Stomach (tissue), 9 donors: Measurements from ENCODE around the gene TH. TPM values are rescaled to one million over a fixed set of nuclear protein-coding genes. Genes with fewer than 3 reads are reported as not detected.

Experiments
- DNase-seq, 2 donors: peaks; one replicate each; pipeline versions ENCODE4 v3.0.0 to v3.0.0-alpha.2; 2013 to 2019
- H3K27ac ChIP-seq, 5 donors: fragments of 200-600 bp in 4 of 5; sonication (generic) in 4 of 5; one replicate each; pipeline ENCODE4 v1.5.1; 2013 to 2019; ENCODE audit warnings: mild to moderate bottlenecking in 1 of 5, moderate library complexity in 1 of 5
- H3K27me3 ChIP-seq, 3 donors: fragments of 200-600 bp; sonication (generic); one replicate each; pipeline ENCODE4 v1.5.1; 2017 to 2019; ENCODE audit warnings: mixed run types in 1 of 3
- H3K36me3 ChIP-seq, 4 donors: fragments of 200-600 bp; sonication (generic); 1 replicate in 3 of 4; 2 replicates in 1 of 4; pipeline ENCODE4 v1.5.1; 2016 to 2019
- H3K4me1 ChIP-seq, 4 donors: fragments of 200-600 bp; sonication (generic); one replicate each; pipeline ENCODE4 v1.5.1; 2016 to 2019
- H3K4me3 ChIP-seq, 4 donors: fragments of 200-600 bp; sonication (generic) in 3 of 4; one replicate each; pipeline ENCODE4 v1.5.1; 2016 to 2019; ENCODE audit warnings: mild to moderate bottlenecking in 1 of 4
- H3K9me3 ChIP-seq, 4 donors: fragments of 200-600 bp; sonication (generic); one replicate each; pipeline ENCODE4 v1.5.1; 2016 to 2019
- CTCF ChIP-seq, 7 experiments: fragments of 450-650 bp in 4 of 7; fragments of 200-600 bp in 3 of 7; sonication (generic) in 3 of 7; IDR thresholded peaks; one replicate each; pipeline ENCODE4 v1.5.1; 2016 to 2019; ENCODE audit warnings: antibody characterized with exemption in 7 of 7, control low read depth in 2 of 7, mild to moderate bottlenecking in 1 of 7
- EP300 ChIP-seq: sonication (generic); formaldehyde crosslinking; IDR thresholded peaks from one replicate; pipeline ENCODE4 v1.6.1; 2017; ENCODE audit warnings: antibody characterized with exemption
- POLR2A ChIP-seq, 4 donors: fragments of 450-650 bp; IDR thresholded peaks; one replicate each; pipeline ENCODE4 v1.6.1; 2016; ENCODE audit warnings: antibody characterized with exemption in 4 of 4, control low read depth in 2 of 4, mild to moderate bottlenecking in 1 of 4, moderate library complexity in 1 of 4
- POLR2AphosphoS5 ChIP-seq, 3 donors: sonication (generic); formaldehyde crosslinking; IDR thresholded peaks; one replicate each; pipeline ENCODE4 v1.6.1; 2016; ENCODE audit warnings: antibody characterized with exemption in 3 of 3
- WGBS, 5 donors: extraction: QIAGEN DNeasy Blood & Tissue Kit in 3 of 5; methylation state at CpG; one replicate each; pipeline versions ENCODE4 v1.1.5 to v1.1.7; 2013 to 2018; 5-methylcytosine and 5-hydroxymethylcytosine counted together
- intact Hi-C: fragments of 100-400 bp; cut with DNase I; formaldehyde crosslinking; loops from one replicate; pipeline ENCODE4 v1.15.1; 2023; ENCODE audit warnings: low total_unique reads
- polyA plus RNA-seq, 3 donors: library from polyadenylated mRNA; stranded (reverse); fragments of 200-250 nt; gene quantifications; one replicate each; pipeline ENCODE4 v1.2.3, GENCODE V29; 2013
- total RNA-seq, 5 donors: library from RNA; depleted of rRNA; stranded (reverse); fragments of >200 nt; gene quantifications; one replicate each; pipeline versions ENCODE4 v1.1.0 to v1.2.3, GENCODE V29; 2014 to 2016
- donor health status: healthy with polysubstance abuse.
- donor health status: Bipolar disorder and iron deficiency.
- donor health status: healthy.

TH gene
- total and polyA plus RNA-seq, 8 donors, result 0.13 to 1.7 TPM; not detected in 6

GRCh38 chr11:2151500-2152257, 19.9 kb downstream of the TH start:
- no peak overlapping the region for H3K4me3 ChIP-seq
- peak; percentile 87 to 93 for DNase-seq
- TF ChIP-seq CTCF (IDR thresholded peaks at IDR 0.05) (peak in 6 of 7 experiments; percentile 76 to 96 (median 82)), EP300 (no peak), POLR2A (IDR thresholded peaks at IDR 0.05) (no peak), POLR2AphosphoS5 (IDR thresholded peaks at IDR 0.05) (no peak)
- H3K27me3 ChIP-seq, result peaks cover 0 to 66% (median 37%) of the 10 kb centered on the region in 3 donors
- WGBS, 5 donors, result 0 to 3% (median 2%) methylated on average over 18 to 22 of the region's 22 CpGs
- intact Hi-C loops, result loop anchor here (5.0 to 10.0 kb wide), 2 partner anchors 319 to 497 kb away; partner anchors contain the start of gene SYT8
- H3K9me3 ChIP-seq, result no peaks in the 10 kb centered on the region
- H3K27ac ChIP-seq, result peak overlapping the region in 1 of 5 donors; percentile 16
- no peaks in the 10 kb centered on the region for H3K36me3 ChIP-seq
- peaks cover 4 to 8% (median 7%) of the 10 kb centered on the region in 4 donors for H3K4me1 ChIP-seq

GRCh38 chr11:2149864-2150847, 21.5 kb downstream of the TH start:
- intact Hi-C loops, result loop anchor here (5.0 to 10.0 kb wide), 2 partner anchors 318 to 495 kb away; partner anchors contain the start of gene SYT8
- 19 to 30% (median 23%) methylated on average over 11 of the region's 11 CpGs for WGBS, 5 donors
- no peaks in the 10 kb centered on the region for H3K9me3 ChIP-seq
- DNase-seq, result peak in 1 of 2 donors; percentile 81
- no peak overlapping the region for H3K27ac ChIP-seq
- no peaks in the 10 kb centered on the region for H3K36me3 ChIP-seq
- peaks cover 4 to 8% (median 7%) of the 10 kb centered on the region in 4 donors for H3K4me1 ChIP-seq
- TF ChIP-seq CTCF (IDR thresholded peaks at IDR 0.05) (peak in 5 of 7 experiments; percentile 10 to 55 (median 19)), POLR2A (IDR thresholded peaks at IDR 0.05) (no peak)
- H3K4me3 ChIP-seq, result no peak overlapping the region
- peaks cover 9 to 66% (median 52%) of the 10 kb centered on the region in 3 donors for H3K27me3 ChIP-seq

GRCh38 chr11:2149460-2149859, 22.2 kb downstream of the TH start:
- intact Hi-C loops, result no loop called here
- TF ChIP-seq EP300 (no peak), CTCF (IDR thresholded peaks at IDR 0.05) (no peak), POLR2AphosphoS5 (IDR thresholded peaks at IDR 0.05) (no peak), POLR2A (IDR thresholded peaks at IDR 0.05) (no peak)
- Histone ChIP-seq H3K9me3 (no peaks in the 10 kb centered on the region), H3K27me3 (peaks cover 10 to 70% (median 59%) of the 10 kb centered on the region in 3 donors), H3K4me1 (peaks cover 4 to 10% (median 9%) of the 10 kb centered on the region in 4 donors), H3K4me3 (no peak overlapping the region), H3K27ac (no peak overlapping the region), H3K36me3 (no peaks in the 10 kb centered on the region)
- 23 to 44% (median 36%) methylated on average over 8 of the region's 8 CpGs for WGBS, 5 donors
- no peak for DNase-seq

- Histone ChIP-seq H3K27me3 (peaks cover 12 to 79% (median 68%) of the 10 kb centered on the region in 3 donors), H3K4me1 (peaks cover 10 to 19% (median 18%) of the 10 kb centered on the region in 4 donors), H3K36me3 (no peaks in the 10 kb centered on the region), H3K4me3 (no peak overlapping the region), H3K27ac (no peak overlapping the region), H3K9me3 (no peaks in the 10 kb centered on the region)
- TF ChIP-seq CTCF (IDR thresholded peaks at IDR 0.05) (no peak), EP300 (no peak), POLR2A (IDR thresholded peaks at IDR 0.05) (no peak), POLR2AphosphoS5 (IDR thresholded peaks at IDR 0.05) (no peak)
- 54 to 66% (median 59%) methylated on average over 5 of the region's 5 CpGs for WGBS, 5 donors
- no peak for DNase-seq
- intact Hi-C loops, result no loop called here
These were observed 23.0 kb downstream of the TH start for GRCh38 chr11:2148595-2148994.
